Neural crest cell (in vitro differentiated cells): ENCODE results near the gene FN1. TPM values are rescaled to one million over a fixed set of nuclear protein-coding genes. Genes with fewer than 3 reads are reported as not detected.
A peak's percentile ranks its signal among the peaks of the same experiment; 100 is the strongest.

Experiments
- DNase-seq: peaks from one replicate; pipeline ENCODE4 v3.0.0; 2021; ENCODE audit warnings: low read depth, mixed read lengths, low spot score
- H3K27ac Mint-ChIP-seq: one replicate; pipeline ENCODE4 v1.8.0; 2021; ENCODE audit warnings: mild to moderate bottlenecking, mixed read lengths; ENCODE audit not compliant: unreplicated experiment
- H3K27me3 Mint-ChIP-seq: 2 replicates; pipeline ENCODE4 v1.8.0; 2021; ENCODE audit warnings: low read depth, mild to moderate bottlenecking, mixed read lengths
- H3K36me3 Mint-ChIP-seq: 2 replicates; pipeline ENCODE4 v1.8.0; 2021; ENCODE audit warnings: low read depth, mild to moderate bottlenecking, mixed read lengths
- H3K4me1 Mint-ChIP-seq: 2 replicates; pipeline ENCODE4 v1.8.0; 2021; ENCODE audit warnings: mixed read lengths
- H3K4me3 Mint-ChIP-seq: one replicate; pipeline ENCODE4 v1.8.0; 2021; ENCODE audit warnings: mild to moderate bottlenecking, mixed read lengths
- H3K9me3 Mint-ChIP-seq: 2 replicates; pipeline ENCODE4 v1.8.0; 2021; ENCODE audit warnings: mixed read lengths
- CTCF ChIP-seq: fragments of 200-600 bp; sonication (generic); conservative IDR thresholded peaks from 2 replicates; pipeline ENCODE4 v1.5.0; 2021; ENCODE audit warnings: antibody characterized with exemption, mild to moderate bottlenecking
- total RNA-seq: library from RNA; stranded (reverse); gene quantifications from 2 replicates; pipeline ENCODE4 v1.2.1, GENCODE V29; 2021

FN1 gene
- total RNA-seq, 1 donor from 2014 or later = 103 TPM

- no peaks in the 10 kb centered on the region for H3K9me3 Mint-ChIP-seq
- TF ChIP-seq CTCF = no peak
- H3K27ac Mint-ChIP-seq = no peak overlapping the region
- no peaks in the 10 kb centered on the region for H3K4me1 Mint-ChIP-seq
- H3K27me3 Mint-ChIP-seq = no peaks in the 10 kb centered on the region
- no peak overlapping the region for H3K4me3 Mint-ChIP-seq
- DNase-seq = no peak
- peaks cover 31% of the 10 kb centered on the region for H3K36me3 Mint-ChIP-seq
Observed at GRCh38 chr2:215371915-215372897, 63.7 kb downstream of the FN1 start.

GRCh38 chr2:215370112-215370965, 65.5 kb downstream of the FN1 start:
- Mint-ChIP-seq H3K9me3 (no peaks in the 10 kb centered on the region), H3K4me3 (no peak overlapping the region), H3K36me3 (peaks cover 30% of the 10 kb centered on the region), H3K27me3 (no peaks in the 10 kb centered on the region), H3K27ac (peak overlapping the region; percentile 69), H3K4me1 (no peaks in the 10 kb centered on the region)
- no peak for TF ChIP-seq CTCF
- no peak for DNase-seq

- Mint-ChIP-seq H3K9me3 (no peaks in the 10 kb centered on the region), H3K36me3 (peaks cover 30% of the 10 kb centered on the region), H3K27ac (no peak overlapping the region), H3K4me1 (no peaks in the 10 kb centered on the region), H3K27me3 (no peaks in the 10 kb centered on the region), H3K4me3 (no peak overlapping the region)
- no peak for TF ChIP-seq CTCF
- no peak for DNase-seq
Observed at GRCh38 chr2:215369181-215369760, 66.6 kb downstream of the FN1 start.

GRCh38 chr2:215368493-215368809, 67.4 kb downstream of the FN1 start:
- H3K27me3 Mint-ChIP-seq = no peaks in the 10 kb centered on the region
- DNase-seq = no peak
- peaks cover 36% of the 10 kb centered on the region for H3K36me3 Mint-ChIP-seq
- H3K4me1 Mint-ChIP-seq = no peaks in the 10 kb centered on the region
- H3K4me3 Mint-ChIP-seq = no peak overlapping the region
- no peak overlapping the region for H3K27ac Mint-ChIP-seq
- TF ChIP-seq CTCF = no peak
- no peaks in the 10 kb centered on the region for H3K9me3 Mint-ChIP-seq

- Mint-ChIP-seq H3K27me3 (no peaks in the 10 kb centered on the region), H3K27ac (no peak overlapping the region), H3K4me1 (no peaks in the 10 kb centered on the region), H3K36me3 (peaks cover 38% of the 10 kb centered on the region), H3K4me3 (no peak overlapping the region), H3K9me3 (no peaks in the 10 kb centered on the region)
- TF ChIP-seq CTCF = no peak
- no peak for DNase-seq
Observed at GRCh38 chr2:215367662-215368492, 68.0 kb downstream of the FN1 start.
